HepG2 (cell line): ENCODE results near the gene AP2A2. TPM values are rescaled to one million over a fixed set of nuclear protein-coding genes. Genes with fewer than 3 reads are reported as not detected.
A peak's percentile ranks its signal among the peaks of the same experiment; 100 is the strongest.

Experiments
- ATAC-seq: fragments of 200-7000 bp; cut with Tn5 transposase; 3 replicates; pipeline ENCODE4 v1.9.1; 2020; ENCODE audit warnings: mild to moderate bottlenecking, moderate library complexity
- BruUV-seq: library from RNA; stranded (reverse); fragments of 400-500 nt; replicated peaks from 2 replicates; lab custom pipeline; 2021; lab: Mats Ljungman, UMichigan
- CTCF ChIA-PET: fragments of 300-600 bp; formaldehyde crosslinking; extraction: SDS; loops from one replicate; lab custom pipeline; 2021; ENCODE audit warnings: low total read pairs, inconsistent platforms, low intra/inter-chr PET ratio; lab: Yijun Ruan, JAX
- POLR2A ChIA-PET: fragments of 350-600 bp; sonication (Branson Sonifier 250); formaldehyde crosslinking; loops from one replicate; lab custom pipeline; 2020; ENCODE audit warnings: antibody characterized with exemption, inconsistent platforms; lab: Yijun Ruan, JAX
- DNase-seq: peaks from one replicate; pipeline ENCODE4 v3.0.0-alpha.2; 2015; ENCODE audit warnings: low spot score
- FAIRE-seq: peaks from 3 replicates; lab custom pipeline; 2011; peaks lifted over from hg19 to GRCh38; lab: Jason Lieb, UNC
- H2AFZ ChIP-seq: one replicate; pipeline ENCODE4 v1.6.1; 2011; ENCODE audit warnings: low read length, inconsistent platforms
- H3K27ac ChIP-seq: fragments of 300-600 bp; 3 replicates; pipeline ENCODE4 v1.8.0; 2011; ENCODE audit warnings: mixed run types, mild to moderate bottlenecking, mixed read lengths, low read length, inconsistent platforms; ENCODE audit not compliant: insufficient read depth; ENCODE audit errors: extremely low read length
- H3K27me3 ChIP-seq, 2 experiments: fragments of 200-600 bp in 1 of 2; 2 replicates in 1 of 2; 3 replicates in 1 of 2; pipeline versions ENCODE4 v1.6.0 to v1.8.0; 2011; ENCODE audit warnings: low read length in 2 of 2, mild to moderate bottlenecking in 2 of 2, moderate library complexity in 2 of 2, inconsistent platforms in 1 of 2; ENCODE audit not compliant: insufficient read depth in 2 of 2, control insufficient read depth in 1 of 2
- H3K36me3 ChIP-seq, 2 experiments: fragments of 200-600 bp in 1 of 2; replicated peaks in 1 of 2; 2 replicates in 1 of 2; 3 replicates in 1 of 2; pipeline versions ENCODE4 v1.5.1 to v1.8.0; 2011; ENCODE audit warnings: low read length in 2 of 2, inconsistent platforms in 1 of 2; ENCODE audit not compliant: insufficient read depth in 2 of 2, control insufficient read depth in 1 of 2
- H3K4me1 ChIP-seq: 2 replicates; pipeline ENCODE4 v1.5.1; 2012; ENCODE audit warnings: low read length, inconsistent platforms; ENCODE audit not compliant: insufficient read depth
- H3K4me2 ChIP-seq: 2 replicates; pipeline ENCODE4 v1.6.0; 2011; ENCODE audit warnings: low read depth, low read length, inconsistent platforms
- H3K4me3 ChIP-seq, 3 experiments: fragments of 200-600 bp in 1 of 3; sonication (generic), shearing (Covaris generic) in 1 of 3; replicated peaks in 1 of 3; 2 replicates each; pipeline ENCODE4 v1.5.1; 2011 to 2016; ENCODE audit warnings: low read length in 3 of 3, inconsistent platforms in 2 of 3, low read depth in 2 of 3, mild to moderate bottlenecking in 2 of 3, control low read depth in 1 of 3, mixed read lengths in 1 of 3; ENCODE audit not compliant: insufficient read depth in 1 of 3
- H3K79me2 ChIP-seq: one replicate; pipeline ENCODE4 v1.6.1; 2011; ENCODE audit warnings: low read length, inconsistent platforms; ENCODE audit not compliant: insufficient read depth
- H3K9ac ChIP-seq: 2 replicates; pipeline ENCODE4 v1.6.0; 2011; ENCODE audit warnings: mild to moderate bottlenecking, low read depth, low read length, inconsistent platforms; ENCODE audit not compliant: insufficient read depth
- H3K9me3 ChIP-seq: 2 replicates; pipeline ENCODE4 v1.5.1; 2012; ENCODE audit warnings: mild to moderate bottlenecking, low read length
- H4K20me1 ChIP-seq: 2 replicates; pipeline ENCODE4 v1.6.0; 2011; ENCODE audit warnings: inconsistent platforms, mild to moderate bottlenecking, low read length, moderate library complexity; ENCODE audit not compliant: insufficient read depth
- HES4 ChIP-seq: sonication (generic); formaldehyde crosslinking; IDR thresholded peaks from 2 replicates; pipeline ENCODE4 v1.9.0; 2021; ENCODE audit warnings: mild to moderate bottlenecking, missing genetic modification reagents, borderline replicate concordance
- HOXD1 ChIP-seq: sonication (generic); formaldehyde crosslinking; IDR thresholded peaks from 2 replicates; pipeline ENCODE4 v1.5.0; 2020; ENCODE audit warnings: missing genetic modification reagents
- KDM2A ChIP-seq: sonication (generic); formaldehyde crosslinking; IDR thresholded peaks from 2 replicates; pipeline ENCODE4 v1.4.0; 2020; ENCODE audit warnings: low read depth, missing genetic modification reagents, borderline replicate concordance
- KDM5B ChIP-seq: sonication (generic); formaldehyde crosslinking; IDR thresholded peaks from 2 replicates; pipeline ENCODE4 v1.4.0; 2020; ENCODE audit warnings: missing genetic modification reagents, mild to moderate bottlenecking, borderline replicate concordance
- POGK ChIP-seq: sonication (generic); formaldehyde crosslinking; conservative IDR thresholded peaks from 2 replicates; pipeline ENCODE4 v1.8.0; 2022; ENCODE audit warnings: mild to moderate bottlenecking, moderate library complexity, missing genetic modification reagents
- ZFP36L1 ChIP-seq: sonication (generic); formaldehyde crosslinking; IDR thresholded peaks from 2 replicates; pipeline ENCODE4 v1.8.0; 2022; ENCODE audit warnings: mild to moderate bottlenecking, missing genetic modification reagents, moderate library complexity
- ZNF30 ChIP-seq: sonication (generic); formaldehyde crosslinking; IDR thresholded peaks from 2 replicates; pipeline ENCODE4 v1.5.0; 2020; ENCODE audit warnings: mild to moderate bottlenecking, missing genetic modification reagents
- ZNF317 ChIP-seq: sonication (generic); formaldehyde crosslinking; IDR thresholded peaks from 2 replicates; pipeline ENCODE4 v1.5.0; 2020; ENCODE audit warnings: mild to moderate bottlenecking, missing genetic modification reagents
- ZNF441 ChIP-seq: sonication (generic); formaldehyde crosslinking; IDR thresholded peaks from 2 replicates; pipeline ENCODE4 v1.7.0; 2021; ENCODE audit warnings: missing genetic modification reagents, borderline replicate concordance
- ZNF850 ChIP-seq: sonication (generic); formaldehyde crosslinking; conservative IDR thresholded peaks from 2 replicates; pipeline ENCODE4 v1.9.0; 2021; ENCODE audit warnings: mild to moderate bottlenecking, missing genetic modification reagents
- WGBS: methylation state at CpG from one replicate; pipeline ENCODE4 v1.1.6; 2017; ENCODE audit warnings: low lambda C conversion rate; 5-methylcytosine and 5-hydroxymethylcytosine counted together
- in situ Hi-C: cut with HindIII; loops from 2 replicates; pipeline ENCODE4 v1.10.0; 2017; ENCODE audit warnings: low pct_unique_long_range_greater_than_20kb; ENCODE audit not compliant: extremely low pct_ligation_motif_present
- intact Hi-C: fragments of 100-400 bp; cut with micrococcal nuclease; formaldehyde crosslinking; loops from one replicate; pipeline ENCODE4 v1.10.0; 2022; ENCODE audit not compliant: unreplicated experiment
- polyA plus RNA-seq, 8 experiments: library from polyadenylated mRNA; depleted of rRNA in 3 of 8; stranded (reverse) in 7 of 8; unstranded in 1 of 8; fragments of >200 nt; fragmentation: Illumina TruSeq in 4 of 8; extraction: Trizol in 4 of 8; gene quantifications; 2 replicates each; pipeline versions ENCODE4 v1.2.1 to v1.2.3, GENCODE V29; 2011 to 2016; ENCODE audit warnings: low read depth in 4 of 8, missing spikeins in 1 of 8, mixed read lengths in 1 of 8; ENCODE audit not compliant: insufficient read depth in 1 of 8
- total RNA-seq, 5 experiments: library from RNA; depleted of rRNA; stranded (reverse); fragments of >200 nt; fragmentation: Illumina TruSeq; extraction: Trizol; gene quantifications; 2 replicates each; pipeline ENCODE4 v1.2.3, GENCODE V29; 2016; ENCODE audit warnings: low read depth in 1 of 5

Gene AP2A2
- total and polyA plus RNA-seq, 2 of the 13 experiments (the other 11 are each of a cell fraction or from before 2014, with no cell fraction given) = 25.7 to 75.7 TPM

GRCh38 chr11:1024597-1025409 is 99.1 kb downstream of the AP2A2 start (continued):
- no peak for TF ChIP-seq ZNF441 (CRISPR knock-in tag)
- no peak for TF ChIP-seq HES4
- no peak for TF ChIP-seq ZNF850
- no peak for TF ChIP-seq HOXD1
- TF ChIP-seq ZFP36L1 (CRISPR knock-in tag) = no peak
- TF ChIP-seq ZNF30 (CRISPR knock-in tag) = no peak
- no peak for TF ChIP-seq ZNF317
- TF ChIP-seq KDM5B (CRISPR knock-in tag) = no peak

GRCh38 chr11:1025410-1026162 is 99.9 kb downstream of the AP2A2 start:
- Histone ChIP-seq H3K4me2 (no peak overlapping the region), H3K9ac (no peak overlapping the region), H4K20me1 (no peaks in the 10 kb centered on the region), H3K4me3 (no peak overlapping the region), H2AFZ (no peak overlapping the region), H3K79me2 (no peaks in the 10 kb centered on the region), H3K27ac (no peak overlapping the region), H3K9me3 (no peaks in the 10 kb centered on the region), H3K27me3 (peaks cover 14 to 34% of the 10 kb centered on the region in 2 experiments; a peak in 4 of 5 replicates), H3K36me3 (no peaks in the 10 kb centered on the region), H3K4me1 (peaks cover 7% of the 10 kb centered on the region; the same call in 1 of the 2 replicates)
- FAIRE-seq = no peak
- in situ Hi-C loops = no loop called here
- ChIA-PET POLR2A (no interaction called here), CTCF (no interaction called here)
- ATAC-seq = no peak
- TF ChIP-seq POGK (CRISPR knock-in tag) (no peak), KDM2A (peak; percentile 5; the same call in 1 of the 2 replicates)
- WGBS = 20% methylated on average over 2 of the region's 35 CpGs
- intact Hi-C loops = no loop called here
- no peak for DNase-seq
- BruUV-seq = no TSS peak
